ENCODE measurements around the gene CRACR2B.

CRACR2B gene

DNA sequence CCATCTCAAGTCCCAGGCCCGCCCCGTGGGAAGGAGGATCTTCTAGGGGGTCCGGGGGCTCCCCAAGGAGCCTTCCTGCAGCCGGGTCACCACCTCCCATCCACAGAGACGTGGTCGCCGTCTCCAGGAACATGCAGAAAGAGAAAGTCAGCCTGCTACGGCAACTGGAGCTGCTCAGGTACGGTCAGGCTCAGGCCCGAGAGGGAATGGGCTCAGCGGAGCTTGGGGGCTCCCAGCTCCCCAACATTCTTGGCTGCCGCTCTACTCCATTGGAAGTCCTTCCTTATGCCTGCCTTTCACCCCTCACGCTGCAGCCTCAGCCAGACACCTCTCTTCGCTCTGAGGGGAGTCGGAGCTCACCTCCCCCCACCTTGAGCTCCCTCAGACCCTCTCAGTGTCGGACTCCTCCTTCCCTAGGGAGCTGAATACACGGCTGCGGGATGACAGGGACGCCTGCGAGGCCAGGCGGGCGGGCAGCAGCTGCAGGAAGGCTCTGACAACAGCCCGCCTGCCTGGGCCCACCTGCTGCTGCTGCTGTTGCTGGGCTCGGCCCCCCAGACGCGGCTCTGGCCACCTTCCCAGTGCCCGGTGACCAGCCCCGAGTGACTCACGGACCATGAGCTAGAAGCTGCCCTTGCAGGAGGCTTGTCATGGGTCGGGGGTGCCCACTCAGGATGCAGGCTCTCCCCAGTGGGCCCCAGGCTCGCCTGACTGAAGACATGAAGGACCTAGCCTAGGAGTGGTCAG, 3.6 kb downstream of the CRACR2B start:
- TF ChIP-seq, protein P1, sequence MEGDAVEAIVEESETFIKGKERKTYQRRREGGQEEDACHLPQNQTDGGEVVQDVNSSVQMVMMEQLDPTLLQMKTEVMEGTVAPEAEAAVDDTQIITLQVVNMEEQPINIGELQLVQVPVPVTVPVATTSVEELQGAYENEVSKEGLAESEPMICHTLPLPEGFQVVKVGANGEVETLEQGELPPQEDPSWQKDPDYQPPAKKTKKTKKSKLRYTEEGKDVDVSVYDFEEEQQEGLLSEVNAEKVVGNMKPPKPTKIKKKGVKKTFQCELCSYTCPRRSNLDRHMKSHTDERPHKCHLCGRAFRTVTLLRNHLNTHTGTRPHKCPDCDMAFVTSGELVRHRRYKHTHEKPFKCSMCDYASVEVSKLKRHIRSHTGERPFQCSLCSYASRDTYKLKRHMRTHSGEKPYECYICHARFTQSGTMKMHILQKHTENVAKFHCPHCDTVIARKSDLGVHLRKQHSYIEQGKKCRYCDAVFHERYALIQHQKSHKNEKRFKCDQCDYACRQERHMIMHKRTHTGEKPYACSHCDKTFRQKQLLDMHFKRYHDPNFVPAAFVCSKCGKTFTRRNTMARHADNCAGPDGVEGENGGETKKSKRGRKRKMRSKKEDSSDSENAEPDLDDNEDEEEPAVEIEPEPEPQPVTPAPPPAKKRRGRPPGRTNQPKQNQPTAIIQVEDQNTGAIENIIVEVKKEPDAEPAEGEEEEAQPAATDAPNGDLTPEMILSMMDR (IDR thresholded peaks at IDR 0.05): no peak
- H3K4me3 ChIP-seq: peak overlapping the region; percentile 69
- H3K27ac ChIP-seq: no peak overlapping the region
- no peak for DNase-seq (ENCODE audit: low spot score)

DNA sequence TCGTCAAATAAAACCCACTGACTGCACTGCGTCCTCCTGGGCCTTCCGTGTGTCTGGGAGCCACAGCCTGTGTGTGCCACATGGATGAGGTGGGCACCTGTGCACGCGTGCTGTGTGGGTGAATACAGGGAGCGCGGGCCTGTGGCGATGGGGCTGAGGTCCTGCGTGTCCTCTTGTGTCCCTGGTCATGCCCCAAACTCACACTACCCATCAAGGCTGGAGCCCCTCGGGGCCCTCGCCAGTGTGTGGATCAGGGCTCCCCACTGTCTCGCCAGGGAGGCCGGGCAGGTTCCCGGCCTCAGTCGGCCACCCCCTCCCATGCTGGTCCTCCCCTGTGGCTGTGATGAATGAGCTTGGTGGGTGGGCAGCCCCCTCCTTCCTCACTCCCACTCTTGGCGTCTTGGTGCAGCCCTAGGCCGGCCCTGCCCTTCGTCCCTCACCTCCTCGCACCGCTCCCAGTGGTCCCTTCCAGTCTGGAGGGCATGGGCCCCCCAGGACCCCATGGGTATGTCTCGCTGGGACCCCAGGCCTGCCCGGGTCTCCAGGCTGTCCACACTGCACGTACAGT, 4.3 kb downstream of the CRACR2B start:
- Histone ChIP-seq H3K27ac (peak overlapping the region; percentile 92 to 99), H3K4me3 (peak overlapping the region; percentile 76)
- TF ChIP-seq, protein P1 (IDR thresholded peaks at IDR 0.05): no peak
- no peak for DNase-seq (ENCODE audit: low spot score)

DNA sequence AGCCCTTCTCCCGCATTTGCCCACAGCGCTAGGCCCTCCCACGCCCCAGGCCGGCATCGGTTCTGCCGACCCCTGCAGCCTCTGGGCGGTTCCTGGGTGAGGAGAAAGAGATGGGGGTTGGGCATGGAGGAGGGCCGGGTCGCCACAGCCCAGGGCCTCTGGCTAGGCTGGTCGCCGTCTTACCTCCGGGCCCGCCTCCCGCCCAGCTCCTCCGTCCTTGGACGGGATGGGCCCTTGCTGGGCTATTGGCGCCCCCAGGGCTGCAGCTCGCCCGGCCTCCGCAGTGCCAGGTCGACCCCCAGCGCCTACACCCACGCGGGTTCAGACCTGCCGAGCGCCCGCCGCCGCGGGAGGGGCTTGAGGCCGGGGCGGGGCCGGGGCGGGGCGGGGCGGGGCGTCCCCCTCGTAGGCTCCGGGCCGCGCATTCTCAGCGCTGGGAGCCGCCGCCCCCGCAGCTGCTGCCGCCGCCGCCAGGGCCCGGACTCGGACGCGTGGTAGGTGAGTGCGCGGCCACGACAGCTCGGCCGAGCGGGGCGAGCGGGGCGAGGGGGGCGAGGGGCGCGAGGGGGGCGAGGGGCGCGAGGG, 4.9 kb downstream of the CRACR2B start, which contains the start of gene CD151:
Gene CD151 (plus strand): TSS at position 424 of the 585 bp plus-strand sequence. CDS start 3,118 bp downstream, outside the sequence.
- TF ChIP-seq, protein P1 (IDR thresholded peaks at IDR 0.05): no peak
- peak within 1 kb of the TSS; percentile 92 to 99 for H3K27ac ChIP-seq
- DNase-seq (ENCODE audit: low spot score): no peak
- peak within 1 kb of the TSS; percentile 76 for H3K4me3 ChIP-seq

DNA sequence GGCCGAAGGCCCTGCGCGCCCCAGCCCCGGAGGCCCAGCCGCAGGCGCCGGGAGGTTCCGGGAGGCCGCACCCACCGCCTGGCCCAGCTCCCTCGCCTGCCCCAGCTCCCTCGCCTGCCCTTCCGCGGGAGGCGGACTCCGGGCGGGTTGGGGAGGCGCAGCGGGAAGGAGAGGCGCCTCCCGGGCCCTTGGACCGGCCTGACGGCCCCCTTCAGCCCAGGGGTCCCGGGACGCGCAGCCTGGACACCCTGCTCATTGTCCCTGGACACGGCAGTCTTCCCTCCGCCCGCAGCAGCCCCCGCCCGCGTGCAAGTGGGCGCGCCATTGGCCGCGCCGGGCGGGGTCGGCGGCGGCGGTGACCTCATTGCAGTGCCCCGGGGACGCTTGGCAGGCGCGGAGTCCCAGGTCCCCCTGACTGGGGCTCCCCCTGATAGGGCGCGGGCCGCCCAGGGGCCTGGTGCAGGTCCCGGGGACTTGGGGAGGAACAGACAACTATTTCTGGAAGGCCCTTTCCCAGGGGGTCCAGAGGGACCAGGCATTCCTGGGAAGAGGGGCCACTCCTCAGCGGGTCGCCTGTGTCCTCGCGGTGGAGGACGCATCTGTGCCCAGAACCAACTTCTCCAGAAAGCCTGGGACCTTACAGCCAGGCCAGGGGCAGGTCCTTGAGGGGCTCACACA, 5.5 kb downstream of the CRACR2B start:
- TF ChIP-seq, protein P1 (IDR thresholded peaks at IDR 0.05): no peak
- Histone ChIP-seq H3K27ac (peak overlapping the region; percentile 92 to 99), H3K4me3 (peak overlapping the region; percentile 76)
- DNase-seq (ENCODE audit: low spot score): no peak

DNA sequence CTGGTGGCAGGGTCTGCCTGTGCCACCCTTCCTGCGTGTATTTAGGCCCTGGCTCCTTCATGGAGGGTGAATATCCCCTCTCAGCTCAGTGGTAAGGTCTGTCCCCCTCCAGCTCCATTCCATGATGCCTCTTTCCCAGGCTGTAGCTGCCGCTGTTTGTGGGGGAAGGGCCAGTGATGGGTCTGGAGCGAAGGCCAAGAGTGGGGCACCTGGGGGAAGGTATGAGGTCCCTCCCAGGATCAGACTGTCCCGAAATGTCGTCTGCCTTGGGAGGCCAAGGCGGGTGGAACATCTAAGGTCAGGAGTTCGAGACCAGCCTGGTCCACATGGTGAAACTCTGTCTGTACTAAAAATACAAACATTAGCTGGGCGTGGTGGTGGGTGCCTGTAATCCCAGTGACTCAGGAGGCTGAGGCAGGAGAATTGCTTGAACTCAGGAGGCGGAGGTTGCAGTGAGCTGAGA, 6.2 kb downstream of the CRACR2B start:
- DNase-seq (ENCODE audit: low spot score): no peak
- TF ChIP-seq, protein P1 (IDR thresholded peaks at IDR 0.05): no peak
- H3K27ac ChIP-seq: peak overlapping the region; percentile 92 to 99
- peak overlapping the region; percentile 76 for H3K4me3 ChIP-seq

DNA sequence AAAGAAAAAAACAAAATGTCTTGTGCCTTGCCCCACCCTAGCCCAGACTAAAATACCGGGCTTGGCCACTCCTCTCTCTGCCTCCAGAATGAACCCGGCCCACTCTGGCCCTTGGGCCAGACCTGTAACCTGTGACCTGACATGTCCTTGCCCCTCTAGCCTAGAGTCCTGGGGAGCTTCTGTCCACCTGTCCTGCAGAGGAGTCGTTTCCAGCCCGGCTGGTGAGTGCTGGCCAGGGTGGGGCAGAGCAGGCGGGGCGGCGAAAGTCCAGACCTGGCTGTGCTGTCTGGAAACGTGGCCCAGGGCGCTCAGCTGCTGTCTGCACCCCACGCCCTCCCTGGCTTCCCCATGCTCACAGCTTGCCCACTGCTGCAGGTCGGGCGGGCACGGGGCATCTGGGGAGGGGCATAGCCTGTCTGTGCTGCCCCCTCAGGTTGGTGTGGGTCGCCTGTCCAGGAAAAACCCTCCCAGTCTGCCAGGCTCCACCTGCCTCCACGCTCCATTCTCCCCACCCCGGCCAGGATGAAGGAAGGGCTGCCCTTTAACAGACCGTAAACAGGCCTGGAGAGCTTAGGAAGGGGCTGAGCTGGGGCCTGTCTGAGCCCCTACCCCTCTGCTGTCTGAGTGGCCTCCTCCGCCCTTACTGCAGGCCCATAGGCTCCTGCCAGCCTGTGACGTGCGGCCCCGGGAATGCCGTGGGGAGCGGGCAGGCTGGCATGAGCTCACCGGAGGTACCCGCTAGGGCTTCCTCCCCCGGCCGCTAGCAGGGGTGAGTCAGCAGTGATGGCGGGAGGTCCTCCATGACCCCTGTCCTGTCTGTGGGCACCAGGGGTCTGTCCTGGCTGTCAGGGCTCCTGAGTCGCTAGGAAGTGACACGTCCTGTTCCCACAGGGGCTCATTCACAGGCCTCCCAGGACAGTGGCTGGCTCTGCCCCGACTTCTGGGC, 6.9 kb downstream of the CRACR2B start:
- TF ChIP-seq, protein P1 (IDR thresholded peaks at IDR 0.05): no peak
- DNase-seq (ENCODE audit: low spot score): peak; percentile 94
- Histone ChIP-seq H3K4me3 (peak overlapping the region; percentile 76), H3K27ac (peak overlapping the region; percentile 92 to 99)

Data from coronary artery (tissue), 2 donors.